A549 (cell line): Measurements from ENCODE around the gene ZNF506. TPM values are rescaled to one million over a fixed set of nuclear protein-coding genes. Genes with fewer than 3 reads are reported as not detected.
"Not testable (repeated sequence)": the region's sequence is repeated elsewhere in the genome, so short reads cannot be mapped to it uniquely, and the experiment has no call there.

ENCODE experiments used
- ATAC-seq, 2 experiments: fragments of 200-7000 bp in 1 of 2; fragments of >200 bp in 1 of 2; cut with Nextera tagmentation in 1 of 2; cut with Tn5 transposase in 1 of 2; 3 replicates each; pipeline versions ENCODE4 v1.8.0 to v1.9.1; 2018 to 2020; ENCODE audit warnings: mild to moderate bottlenecking in 1 of 2, moderate library complexity in 1 of 2
- CTCF ChIA-PET: fragments of 300-600 bp; sonication (Branson Sonifier 250); formaldehyde crosslinking; extraction: SDS; loops from one replicate; lab custom pipeline; 2021; ENCODE audit warnings: antibody characterized with exemption, inconsistent platforms; lab: Yijun Ruan, JAX
- POLR2A ChIA-PET: fragments of 350-600 bp; formaldehyde crosslinking; extraction: SDS; loops from one replicate; lab custom pipeline; 2021; ENCODE audit warnings: antibody characterized with exemption, inconsistent platforms; lab: Yijun Ruan, JAX
- DNase-seq, 2 experiments: peaks; one replicate each; pipeline versions ENCODE4 v3.0.0 to v3.0.0-alpha.2; 2011 to 2016; ENCODE audit warnings: low read depth in 1 of 2, low spot score in 1 of 2
- FAIRE-seq: peaks from 2 replicates; lab custom pipeline; 2011; peaks lifted over from hg19 to GRCh38; lab: Jason Lieb, UNC
- H3K27ac ChIP-seq, 2 experiments: fragments of >200 bp; sonication (Bioruptor Twin); formaldehyde crosslinking; 3 replicates each; pipeline ENCODE4 v1.5.1; 2016 to 2017
- H3K4me1 ChIP-seq: fragments of >200 bp; sonication (Bioruptor Twin); formaldehyde crosslinking; 3 replicates; pipeline ENCODE4 v1.6.1; 2016
- H3K4me2 ChIP-seq: fragments of >200 bp; sonication (Bioruptor Twin); formaldehyde crosslinking; 3 replicates; pipeline ENCODE4 v1.6.1; 2016
- H3K4me3 ChIP-seq: fragments of >200 bp; sonication (Bioruptor Twin); formaldehyde crosslinking; 3 replicates; pipeline ENCODE4 v1.5.1; 2016
- H3K9me3 ChIP-seq: fragments of >200 bp; sonication (Bioruptor Twin); formaldehyde crosslinking; 3 replicates; pipeline ENCODE4 v1.6.1; 2016
- CBX2 ChIP-seq: fragments of 200-600 bp; sonication (generic); IDR thresholded peaks from 2 replicates; pipeline ENCODE4 v1.6.1; 2016; ENCODE audit warnings: low read depth, mild to moderate bottlenecking, borderline replicate concordance
- CEBPB ChIP-seq, 2 experiments: fragments of >200 bp in 1 of 2; sonication (Bioruptor Twin) in 1 of 2; formaldehyde crosslinking in 1 of 2; IDR thresholded peaks; 2 replicates each; pipeline ENCODE4 v1.6.1; 2012 to 2016
- CHD2 ChIP-seq: fragments of 150-350 bp; IDR thresholded peaks from 2 replicates; pipeline ENCODE4 v1.6.1; 2014; ENCODE audit warnings: low read length; ENCODE audit not compliant: partially characterized antibody
- E2F6 ChIP-seq: IDR thresholded peaks from 2 replicates; pipeline ENCODE4 v1.6.1; 2012; ENCODE audit warnings: low read depth, borderline replicate concordance
- EHF ChIP-seq: fragments of 250-450 bp; sonication (Bioruptor Pico); IDR thresholded peaks from 2 replicates; pipeline ENCODE4 v1.5.0; 2020; ENCODE audit warnings: mild to moderate bottlenecking
- ELK1 ChIP-seq: fragments of 150-350 bp; IDR thresholded peaks from 2 replicates; pipeline ENCODE4 v1.6.1; 2014; ENCODE audit warnings: low read depth, mild to moderate bottlenecking, low read length
- EP300 ChIP-seq, 2 experiments: fragments of >200 bp; sonication (Bioruptor Twin); formaldehyde crosslinking; IDR thresholded peaks; 2 replicates in 1 of 2; 3 replicates in 1 of 2; pipeline ENCODE4 v1.6.1; 2016 to 2017
- ESRRA ChIP-seq: fragments of 150-350 bp; IDR thresholded peaks from 2 replicates; pipeline ENCODE4 v1.6.1; 2014; ENCODE audit warnings: mild to moderate bottlenecking, low read length, borderline replicate concordance
- FOSB ChIP-seq: fragments of 250-450 bp; sonication (Bioruptor Pico); IDR thresholded peaks from 2 replicates; pipeline ENCODE4 v1.5.0; 2020; ENCODE audit warnings: mild to moderate bottlenecking, moderate library complexity
- GATA3 ChIP-seq: IDR thresholded peaks from 2 replicates; pipeline ENCODE4 v1.6.1; 2012; ENCODE audit warnings: borderline replicate concordance
- JUN ChIP-seq, 2 experiments: fragments of >200 bp; sonication (Bioruptor Twin); formaldehyde crosslinking; IDR thresholded peaks; 2 replicates in 1 of 2; 3 replicates in 1 of 2; pipeline ENCODE4 v1.6.1; 2016 to 2017
- KDM1A ChIP-seq: fragments of 200-600 bp; sonication (generic); IDR thresholded peaks from 2 replicates; pipeline ENCODE4 v1.6.1; 2016; ENCODE audit warnings: low read depth, mild to moderate bottlenecking
- MAFK ChIP-seq: fragments of 450-650 bp; IDR thresholded peaks from 2 replicates; pipeline ENCODE4 v1.6.1; 2014; ENCODE audit not compliant: partially characterized antibody
- MAZ ChIP-seq: fragments of 150-350 bp; IDR thresholded peaks from 2 replicates; pipeline ENCODE4 v1.6.1; 2014; ENCODE audit warnings: antibody characterized with exemption, low read depth, low read length, borderline replicate concordance
- NFE2L2 ChIP-seq: fragments of 150-350 bp; conservative IDR thresholded peaks from 2 replicates; pipeline ENCODE4 v1.6.1; 2014; ENCODE audit warnings: low read length
- NPAS2 ChIP-seq: fragments of 250-450 bp; sonication (Bioruptor Pico); IDR thresholded peaks from 2 replicates; pipeline ENCODE4 v1.8.0; 2022; ENCODE audit warnings: mild to moderate bottlenecking, moderate library complexity, borderline replicate concordance
- NR3C1 ChIP-seq: fragments of >200 bp; sonication (Bioruptor Twin); formaldehyde crosslinking; IDR thresholded peaks from 3 replicates; pipeline ENCODE4 v1.6.1; 2017
- PHF8 ChIP-seq: fragments of 200-600 bp; sonication (generic); IDR thresholded peaks from 2 replicates; pipeline ENCODE4 v1.6.1; 2016; ENCODE audit warnings: low read depth, mild to moderate bottlenecking, antibody characterized with exemption, moderate library complexity, borderline replicate concordance
- POLR2A ChIP-seq: IDR thresholded peaks from 2 replicates; pipeline ENCODE4 v1.6.1; 2012; ENCODE audit warnings: mild to moderate bottlenecking, low read length
- RARB ChIP-seq: fragments of 250-450 bp; sonication (Bioruptor Pico); IDR thresholded peaks from 2 replicates; pipeline ENCODE4 v1.8.0; 2021; ENCODE audit warnings: mild to moderate bottlenecking, moderate library complexity
- SMC3 ChIP-seq: fragments of >200 bp; sonication (Bioruptor Twin); formaldehyde crosslinking; IDR thresholded peaks from 3 replicates; pipeline ENCODE4 v1.6.1; 2018; ENCODE audit warnings: inconsistent platforms
- TFCP2L1 ChIP-seq: fragments of 250-450 bp; sonication (Bioruptor Pico); IDR thresholded peaks from 2 replicates; pipeline ENCODE4 v1.5.0; 2021; ENCODE audit warnings: mild to moderate bottlenecking
- TP53 ChIP-seq: fragments of 250-450 bp; sonication (Bioruptor Pico); IDR thresholded peaks from 2 replicates; pipeline ENCODE4 v1.5.0; 2021; ENCODE audit warnings: mild to moderate bottlenecking, moderate library complexity
- ZC3H11A ChIP-seq: fragments of 450-650 bp; IDR thresholded peaks from 2 replicates; pipeline ENCODE4 v1.6.1; 2014; ENCODE audit warnings: antibody characterized with exemption, mild to moderate bottlenecking
- ZFP36 ChIP-seq: fragments of 450-650 bp; IDR thresholded peaks from 2 replicates; pipeline ENCODE4 v1.6.1; 2014; ENCODE audit warnings: borderline replicate concordance; ENCODE audit not compliant: partially characterized antibody
- WGBS: methylation state at CpG from one replicate; pipeline ENCODE4 v1.1.6; 2017; ENCODE audit errors: missing lambda C conversion rate; 5-methylcytosine and 5-hydroxymethylcytosine counted together
- polyA plus RNA-seq, 4 experiments: library from polyadenylated mRNA; depleted of rRNA in 3 of 4; stranded (reverse); fragments of >200 nt; fragmentation: RNase III in 1 of 4; extraction: RNeasy Plus Mini Kit Qiagen cat#74134 plus additional on column Dnase treatment in 1 of 4; gene quantifications; 2 replicates in 3 of 4; 3 replicates in 1 of 4; pipeline ENCODE4 v1.2.3, GENCODE V29; 2011 to 2017
- TF ChIP-seq, protein P1 (sequence below): fragments of 250-450 bp; sonication (Bioruptor Pico); IDR thresholded peaks from 2 replicates; pipeline ENCODE4 v1.5.0; 2020; ENCODE audit warnings: low read depth, mild to moderate bottlenecking, moderate library complexity
- TF ChIP-seq, protein P2 (sequence below): fragments of >200 bp; sonication (Bioruptor Twin); formaldehyde crosslinking; IDR thresholded peaks from 3 replicates; pipeline ENCODE4 v1.5.1; 2016
- TF ChIP-seq, protein P3 (sequence below): fragments of 200-600 bp; sonication (generic); IDR thresholded peaks from 2 replicates; pipeline ENCODE4 v1.6.1; 2016; ENCODE audit warnings: antibody characterized with exemption, mild to moderate bottlenecking, moderate library complexity

Gene ZNF506
- polyA plus RNA-seq, 2 of the 4 experiments (the other 2 are of a cell fraction) = 0.10 to 0.53 TPM

GRCh38 chr19:19782783-19783182 lies 38.8 kb downstream of the ZNF506 start:
- ATAC-seq (no peak), FAIRE-seq (no peak), DNase-seq (no peak)
- H3K9me3 ChIP-seq = peaks cover 32% of the 10 kb centered on the region
- H3K27ac ChIP-seq = no peak overlapping the region
- H3K4me3 ChIP-seq = no peak overlapping the region
- TF ChIP-seq GATA3 = no peak
- no peak for TF ChIP-seq NR3C1
- TF ChIP-seq CHD2 = no peak
- TF ChIP-seq MAFK = no peak
- TF ChIP-seq, protein P1, sequence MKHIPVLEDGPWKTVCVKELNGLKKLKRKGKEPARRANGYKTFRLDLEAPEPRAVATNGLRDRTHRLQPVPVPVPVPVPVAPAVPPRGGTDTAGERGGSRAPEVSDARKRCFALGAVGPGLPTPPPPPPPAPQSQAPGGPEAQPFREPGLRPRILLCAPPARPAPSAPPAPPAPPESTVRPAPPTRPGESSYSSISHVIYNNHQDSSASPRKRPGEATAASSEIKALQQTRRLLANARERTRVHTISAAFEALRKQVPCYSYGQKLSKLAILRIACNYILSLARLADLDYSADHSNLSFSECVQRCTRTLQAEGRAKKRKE (CRISPR knock-in tag) = no peak
- TF ChIP-seq, protein P2, sequence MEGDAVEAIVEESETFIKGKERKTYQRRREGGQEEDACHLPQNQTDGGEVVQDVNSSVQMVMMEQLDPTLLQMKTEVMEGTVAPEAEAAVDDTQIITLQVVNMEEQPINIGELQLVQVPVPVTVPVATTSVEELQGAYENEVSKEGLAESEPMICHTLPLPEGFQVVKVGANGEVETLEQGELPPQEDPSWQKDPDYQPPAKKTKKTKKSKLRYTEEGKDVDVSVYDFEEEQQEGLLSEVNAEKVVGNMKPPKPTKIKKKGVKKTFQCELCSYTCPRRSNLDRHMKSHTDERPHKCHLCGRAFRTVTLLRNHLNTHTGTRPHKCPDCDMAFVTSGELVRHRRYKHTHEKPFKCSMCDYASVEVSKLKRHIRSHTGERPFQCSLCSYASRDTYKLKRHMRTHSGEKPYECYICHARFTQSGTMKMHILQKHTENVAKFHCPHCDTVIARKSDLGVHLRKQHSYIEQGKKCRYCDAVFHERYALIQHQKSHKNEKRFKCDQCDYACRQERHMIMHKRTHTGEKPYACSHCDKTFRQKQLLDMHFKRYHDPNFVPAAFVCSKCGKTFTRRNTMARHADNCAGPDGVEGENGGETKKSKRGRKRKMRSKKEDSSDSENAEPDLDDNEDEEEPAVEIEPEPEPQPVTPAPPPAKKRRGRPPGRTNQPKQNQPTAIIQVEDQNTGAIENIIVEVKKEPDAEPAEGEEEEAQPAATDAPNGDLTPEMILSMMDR = no peak
- ChIA-PET POLR2A (no interaction called here), CTCF (no interaction called here)
- H3K4me2 ChIP-seq = no peak overlapping the region
- 98% methylated on average over 2 of the region's 2 CpGs for WGBS
- H3K4me1 ChIP-seq = no peaks in the 10 kb centered on the region

DNA sequence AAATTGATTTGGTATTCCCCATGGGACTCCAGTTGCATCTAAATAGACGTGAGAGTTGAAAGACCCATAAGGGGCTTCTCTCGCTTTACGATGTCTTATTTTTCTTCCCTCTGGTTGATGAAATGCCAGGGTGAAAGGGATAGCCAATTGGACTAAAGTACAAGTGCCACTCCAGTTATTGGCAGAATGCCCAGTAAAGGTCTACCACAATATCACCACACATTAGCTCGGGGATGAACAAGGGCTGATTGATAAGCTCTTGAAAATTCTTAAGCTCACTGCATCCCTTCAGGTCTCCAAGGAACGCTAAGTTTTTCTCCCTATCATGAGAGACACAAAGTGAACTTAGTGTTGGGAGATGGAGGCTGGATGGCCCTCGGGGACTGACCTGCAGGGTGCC lies 39.8 kb downstream of the ZNF506 start:
- ATAC-seq, CTCF ChIA-PET: not testable (repeated sequence)

GRCh38 chr19:19778666-19779065 lies 42.9 kb downstream of the ZNF506 start:
- CTCF ChIA-PET = interaction anchor here (0.6 kb wide), 1 partner anchor 74 kb away, joined by 3 read pairs; no protein-coding TSS in a partner anchor
- POLR2A ChIA-PET = no interaction called here
- 77% methylated on average over 2 of the region's 2 CpGs for WGBS

More for the DNA sequence above, 39.8 kb downstream of the ZNF506 start:
- H3K9me3 ChIP-seq = peaks cover 38% of the 10 kb centered on the region
- 89% methylated on average over 6 of the region's 6 CpGs for WGBS
- H3K4me3 ChIP-seq, H3K27ac ChIP-seq, H3K4me2 ChIP-seq, DNase-seq, POLR2A ChIA-PET, FAIRE-seq, H3K4me1 ChIP-seq: not testable (repeated sequence)

GRCh38 chr19:19777692-19778091 lies 43.9 kb downstream of the ZNF506 start:
- H3K4me3 ChIP-seq = peak overlapping the region; percentile 74
- CTCF ChIA-PET = no interaction called here
- no peak overlapping the region for H3K27ac ChIP-seq
- FAIRE-seq (no peak), ATAC-seq (no peak), DNase-seq (no peak)
- peaks cover 39% of the 10 kb centered on the region for H3K9me3 ChIP-seq
- H3K4me2 ChIP-seq = peak overlapping the region; percentile 87
- 97% methylated on average over 5 of the region's 5 CpGs for WGBS
- POLR2A ChIA-PET = interaction anchor here (0.5 kb wide), 1 partner anchor 179 kb away, joined by 4 read pairs; no protein-coding TSS in a partner anchor
- 0 out of 3 replicates have a peak, but pooled peaks cover 3% of the 10 kb centered on the region for H3K4me1 ChIP-seq
- no peak for TF ChIP-seq RARB (CRISPR knock-in tag)
- no peak for TF ChIP-seq NPAS2 (CRISPR knock-in tag)
- TF ChIP-seq ZC3H11A = no peak
- no peak for TF ChIP-seq E2F6
- TF ChIP-seq JUN (IDR thresholded peaks at IDR 0.05) = no peak
- TF ChIP-seq PHF8 = no peak
- no peak for TF ChIP-seq NFE2L2
- TF ChIP-seq TFCP2L1 (CRISPR knock-in tag) = no peak
- TF ChIP-seq, protein P3, sequence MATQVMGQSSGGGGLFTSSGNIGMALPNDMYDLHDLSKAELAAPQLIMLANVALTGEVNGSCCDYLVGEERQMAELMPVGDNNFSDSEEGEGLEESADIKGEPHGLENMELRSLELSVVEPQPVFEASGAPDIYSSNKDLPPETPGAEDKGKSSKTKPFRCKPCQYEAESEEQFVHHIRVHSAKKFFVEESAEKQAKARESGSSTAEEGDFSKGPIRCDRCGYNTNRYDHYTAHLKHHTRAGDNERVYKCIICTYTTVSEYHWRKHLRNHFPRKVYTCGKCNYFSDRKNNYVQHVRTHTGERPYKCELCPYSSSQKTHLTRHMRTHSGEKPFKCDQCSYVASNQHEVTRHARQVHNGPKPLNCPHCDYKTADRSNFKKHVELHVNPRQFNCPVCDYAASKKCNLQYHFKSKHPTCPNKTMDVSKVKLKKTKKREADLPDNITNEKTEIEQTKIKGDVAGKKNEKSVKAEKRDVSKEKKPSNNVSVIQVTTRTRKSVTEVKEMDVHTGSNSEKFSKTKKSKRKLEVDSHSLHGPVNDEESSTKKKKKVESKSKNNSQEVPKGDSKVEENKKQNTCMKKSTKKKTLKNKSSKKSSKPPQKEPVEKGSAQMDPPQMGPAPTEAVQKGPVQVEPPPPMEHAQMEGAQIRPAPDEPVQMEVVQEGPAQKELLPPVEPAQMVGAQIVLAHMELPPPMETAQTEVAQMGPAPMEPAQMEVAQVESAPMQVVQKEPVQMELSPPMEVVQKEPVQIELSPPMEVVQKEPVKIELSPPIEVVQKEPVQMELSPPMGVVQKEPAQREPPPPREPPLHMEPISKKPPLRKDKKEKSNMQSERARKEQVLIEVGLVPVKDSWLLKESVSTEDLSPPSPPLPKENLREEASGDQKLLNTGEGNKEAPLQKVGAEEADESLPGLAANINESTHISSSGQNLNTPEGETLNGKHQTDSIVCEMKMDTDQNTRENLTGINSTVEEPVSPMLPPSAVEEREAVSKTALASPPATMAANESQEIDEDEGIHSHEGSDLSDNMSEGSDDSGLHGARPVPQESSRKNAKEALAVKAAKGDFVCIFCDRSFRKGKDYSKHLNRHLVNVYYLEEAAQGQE = no peak
- TF ChIP-seq KDM1A = no peak
- no peak for TF ChIP-seq ELK1
- no peak for TF ChIP-seq SMC3
- no peak for TF ChIP-seq CEBPB (IDR thresholded peaks at IDR 0.05)
- TF ChIP-seq ZFP36 = no peak
- TF ChIP-seq POLR2A = no peak

More at GRCh38 chr19:19778666-19779065, 42.9 kb downstream of the ZNF506 start:
- no peak for ATAC-seq
- no peak for DNase-seq
- H3K4me1 ChIP-seq = 0 out of 3 replicates have a peak, but pooled peaks cover 3% of the 10 kb centered on the region
- peaks cover 40% of the 10 kb centered on the region for H3K9me3 ChIP-seq
- no peak overlapping the region for H3K4me3 ChIP-seq
- TF ChIP-seq EP300 (IDR thresholded peaks at IDR 0.05) (no peak), CBX2 (no peak), EHF (CRISPR knock-in tag) (no peak), ESRRA (no peak), RARB (CRISPR knock-in tag) (no peak), MAZ (no peak), TP53 (CRISPR knock-in tag) (no peak), FOSB (no peak)
- TF ChIP-seq, all 56 proteins: peak for 0
- FAIRE-seq = no peak
- H3K27ac ChIP-seq = no peak overlapping the region
- H3K4me2 ChIP-seq = no peak overlapping the region
